HEK293 (cell line): ENCODE measurements around the gene IL17RC.
A peak's percentile ranks its signal among the peaks of the same experiment; 100 is the strongest.

Experiments
- CTCF ChIA-PET: fragments of 350-600 bp; formaldehyde crosslinking; extraction: SDS; loops from one replicate; lab custom pipeline; 2021; ENCODE audit warnings: antibody characterized with exemption; lab: Yijun Ruan, JAX
- POLR2A ChIA-PET: fragments of 300-600 bp; formaldehyde crosslinking; extraction: SDS; loops from one replicate; lab custom pipeline; 2020; ENCODE audit warnings: antibody characterized with exemption, inconsistent platforms; lab: Yijun Ruan, JAX
- H3K27ac ChIP-seq: fragments of 200-500 bp; sonication (Bioruptor generic); 2 replicates; pipeline ENCODE4 v1.5.1; 2014; ENCODE audit warnings: low read depth, low read length, control low read depth, inconsistent platforms; ENCODE audit errors: extremely low read depth
- H3K36me3 ChIP-seq, 2 experiments: fragments of 200-500 bp in 1 of 2; sonication (Bioruptor generic) in 1 of 2; 1 replicate in 1 of 2; 2 replicates in 1 of 2; pipeline ENCODE4 v1.5.1; 2014 to 2017; ENCODE audit warnings: inconsistent platforms in 2 of 2, low read length in 2 of 2; ENCODE audit not compliant: control insufficient read depth in 2 of 2, insufficient read depth in 1 of 2
- H3K4me1 ChIP-seq: fragments of 200-500 bp; sonication (Bioruptor generic); 2 replicates; pipeline ENCODE4 v1.5.1; 2014; ENCODE audit warnings: mild to moderate bottlenecking, low read length, inconsistent platforms; ENCODE audit not compliant: control insufficient read depth, insufficient read depth
- H3K4me3 ChIP-seq: 2 replicates; pipeline ENCODE4 v1.5.1; 2011; ENCODE audit warnings: low read depth, mild to moderate bottlenecking, control low read depth, low read length, moderate library complexity
- H3K9me3 ChIP-seq: fragments of 200-500 bp; sonication (Bioruptor generic); 2 replicates; pipeline ENCODE4 v1.5.1; 2014; ENCODE audit warnings: low read depth, low read length, inconsistent platforms; ENCODE audit not compliant: control insufficient read depth, insufficient read depth
- GLI4 ChIP-seq: fragments of 450-650 bp; formaldehyde crosslinking; IDR thresholded peaks from 2 replicates; pipeline ENCODE4 v1.5.1; 2016; ENCODE audit warnings: missing biosample characterization, missing genetic modification characterization
- KLF1 ChIP-seq: fragments of 450-650 bp; formaldehyde crosslinking; IDR thresholded peaks from 2 replicates; pipeline ENCODE4 v1.5.1; 2016; ENCODE audit warnings: missing biosample characterization, missing genetic modification characterization
- REPIN1 ChIP-seq: fragments of 450-650 bp; formaldehyde crosslinking; IDR thresholded peaks from 2 replicates; pipeline ENCODE4 v1.5.1; 2017; ENCODE audit warnings: missing biosample characterization, missing genetic modification characterization, low read depth
- SP7 ChIP-seq: fragments of 450-650 bp; formaldehyde crosslinking; IDR thresholded peaks from 2 replicates; pipeline ENCODE4 v1.5.1; 2016; ENCODE audit warnings: missing biosample characterization, missing genetic modification characterization
- ZBTB17 ChIP-seq: fragments of 450-650 bp; formaldehyde crosslinking; IDR thresholded peaks from 2 replicates; pipeline ENCODE4 v1.5.1; 2016; ENCODE audit warnings: missing biosample characterization, missing genetic modification characterization
- ZBTB8A ChIP-seq: fragments of 450-650 bp; formaldehyde crosslinking; IDR thresholded peaks from 2 replicates; pipeline ENCODE4 v1.5.1; 2016; ENCODE audit warnings: missing biosample characterization, missing genetic modification characterization
- ZFP41 ChIP-seq: fragments of 450-650 bp; formaldehyde crosslinking; IDR thresholded peaks from 2 replicates; pipeline ENCODE4 v1.5.1; 2016; ENCODE audit warnings: missing biosample characterization, missing genetic modification characterization, borderline replicate concordance
- ZNF114 ChIP-seq: fragments of 450-650 bp; formaldehyde crosslinking; IDR thresholded peaks from 2 replicates; pipeline ENCODE4 v1.5.0; 2017; ENCODE audit warnings: missing biosample characterization, missing genetic modification characterization
- ZNF324 ChIP-seq: fragments of 450-650 bp; formaldehyde crosslinking; IDR thresholded peaks from 2 replicates; pipeline ENCODE4 v1.5.1; 2016; ENCODE audit warnings: missing biosample characterization, missing genetic modification characterization
- ZNF335 ChIP-seq: fragments of 450-650 bp; formaldehyde crosslinking; conservative IDR thresholded peaks from 2 replicates; pipeline ENCODE4 v1.5.1; 2016; ENCODE audit warnings: missing biosample characterization, missing genetic modification characterization
- ZNF366 ChIP-seq: fragments of 450-650 bp; formaldehyde crosslinking; conservative IDR thresholded peaks from 2 replicates; pipeline ENCODE4 v1.5.1; 2016; ENCODE audit warnings: missing biosample characterization, missing genetic modification characterization
- ZNF394 ChIP-seq: fragments of 450-650 bp; formaldehyde crosslinking; IDR thresholded peaks from 2 replicates; pipeline ENCODE4 v1.5.1; 2016; ENCODE audit warnings: missing biosample characterization, missing genetic modification characterization, mild to moderate bottlenecking, moderate library complexity, borderline replicate concordance
- ZNF473 ChIP-seq: fragments of 450-650 bp; formaldehyde crosslinking; IDR thresholded peaks from 2 replicates; pipeline ENCODE4 v1.5.1; 2017; ENCODE audit warnings: missing biosample characterization, missing genetic modification characterization
- ZNF48 ChIP-seq: fragments of 450-650 bp; formaldehyde crosslinking; IDR thresholded peaks from 2 replicates; pipeline ENCODE4 v1.5.1; 2016; ENCODE audit warnings: missing biosample characterization, missing genetic modification characterization
- ZNF529 ChIP-seq: fragments of 450-650 bp; formaldehyde crosslinking; IDR thresholded peaks from 2 replicates; pipeline ENCODE4 v1.5.1; 2017; ENCODE audit warnings: missing genetic modification characterization, missing biosample characterization; ENCODE audit not compliant: insufficient replicate concordance
- ZNF544 ChIP-seq: fragments of 450-650 bp; formaldehyde crosslinking; IDR thresholded peaks from 2 replicates; pipeline ENCODE4 v1.5.0; 2017; ENCODE audit warnings: missing biosample characterization, missing genetic modification characterization
- ZNF621 ChIP-seq: fragments of 450-650 bp; formaldehyde crosslinking; IDR thresholded peaks from 2 replicates; pipeline ENCODE4 v1.5.1; 2017; ENCODE audit warnings: missing biosample characterization, missing genetic modification characterization
- ZNF660 ChIP-seq: fragments of 450-650 bp; IDR thresholded peaks from 2 replicates; pipeline ENCODE4 v1.5.1; 2018; ENCODE audit warnings: missing biosample characterization, mild to moderate bottlenecking, missing genetic modification characterization
- ZNF670 ChIP-seq: fragments of 450-650 bp; formaldehyde crosslinking; IDR thresholded peaks from 2 replicates; pipeline ENCODE4 v1.5.1; 2016; ENCODE audit warnings: missing biosample characterization, missing genetic modification characterization, low read depth
- ZNF747 ChIP-seq: fragments of 450-650 bp; formaldehyde crosslinking; IDR thresholded peaks from 2 replicates; pipeline ENCODE4 v1.5.1; 2016; ENCODE audit warnings: missing biosample characterization, missing genetic modification characterization
- ZSCAN23 ChIP-seq: fragments of 450-650 bp; formaldehyde crosslinking; IDR thresholded peaks from 2 replicates; pipeline ENCODE4 v1.5.1; 2016; ENCODE audit warnings: missing biosample characterization, missing genetic modification characterization
- TF ChIP-seq, protein P1 (sequence below): fragments of 450-650 bp; formaldehyde crosslinking; IDR thresholded peaks from 2 replicates; pipeline ENCODE4 v1.5.1; 2016; ENCODE audit warnings: missing biosample characterization, missing genetic modification characterization
- TF ChIP-seq, protein P2 (sequence below): fragments of 450-650 bp; formaldehyde crosslinking; IDR thresholded peaks from 2 replicates; pipeline ENCODE4 v1.5.1; 2017; ENCODE audit warnings: missing biosample characterization, missing genetic modification characterization
- TF ChIP-seq, protein P3 (sequence below): fragments of 450-650 bp; formaldehyde crosslinking; IDR thresholded peaks from 2 replicates; pipeline ENCODE4 v1.5.1; 2016; ENCODE audit warnings: missing biosample characterization, missing genetic modification characterization
- TF ChIP-seq, protein P4 (sequence below): fragments of 450-650 bp; formaldehyde crosslinking; IDR thresholded peaks from 2 replicates; pipeline ENCODE4 v1.5.1; 2017; ENCODE audit warnings: missing biosample characterization, missing genetic modification characterization

IL17RC gene

DNA sequence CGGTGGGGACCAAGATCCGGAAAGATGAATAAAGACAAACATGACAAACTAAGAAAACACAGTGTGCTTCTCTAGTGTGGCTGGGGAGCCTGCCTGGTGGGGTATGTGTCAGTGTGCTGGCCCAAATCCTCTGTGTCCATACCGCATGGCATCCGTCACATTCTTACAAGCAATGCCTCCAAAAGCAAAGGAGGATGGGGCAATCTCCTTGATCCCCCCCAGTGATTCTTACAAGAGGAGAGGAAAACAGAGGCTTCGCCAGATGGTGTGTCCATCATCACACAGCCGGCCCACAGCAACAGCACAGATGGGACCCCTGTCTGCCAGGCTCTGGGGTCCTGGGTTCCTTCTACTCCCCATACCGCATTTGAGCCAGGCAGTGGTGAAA, 558 bp upstream of the IL17RC start (continued):
- no peak for TF ChIP-seq ZBTB8A (tag by site-specific recombination)
- no peak for TF ChIP-seq REPIN1 (tag by site-specific recombination)
- TF ChIP-seq, all 188 proteins: peak for 0

DNA sequence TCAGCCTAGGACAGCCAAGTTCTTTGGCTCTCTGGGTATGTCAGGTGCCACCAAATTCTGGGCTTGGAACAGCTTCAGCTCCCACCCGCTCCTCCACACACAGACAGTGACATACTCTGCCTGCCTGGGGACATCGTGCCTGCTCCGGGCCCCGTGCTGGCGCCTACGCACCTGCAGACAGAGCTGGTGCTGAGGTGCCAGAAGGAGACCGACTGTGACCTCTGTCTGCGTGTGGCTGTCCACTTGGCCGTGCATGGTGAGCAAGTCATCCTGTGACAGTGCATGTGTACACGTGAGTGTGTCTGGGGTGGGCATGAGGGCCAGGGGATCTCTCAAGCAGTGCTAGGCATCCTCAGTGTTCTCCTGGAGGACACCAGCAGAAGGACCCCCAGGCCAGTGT, 922 bp downstream of the IL17RC start:
- H3K36me3 ChIP-seq = no peaks in the 10 kb centered on the region
- ChIA-PET POLR2A (interaction anchor here (2.6 kb wide), 1 partner anchor 14 kb away, joined by 23 read pairs; the partner anchor contains the start of gene CRELD1), CTCF (interaction anchor here (0.7 to 1.4 kb wide), 2 partner anchors 13 to 69 kb away, joined by 3 read pairs; no protein-coding TSS in a partner anchor)
- no peak overlapping the region for H3K4me3 ChIP-seq
- no peaks in the 10 kb centered on the region for H3K9me3 ChIP-seq
- no peak overlapping the region for H3K27ac ChIP-seq
- no peak for TF ChIP-seq KLF1
- TF ChIP-seq ZNF366 = no peak
- TF ChIP-seq, protein P1, sequence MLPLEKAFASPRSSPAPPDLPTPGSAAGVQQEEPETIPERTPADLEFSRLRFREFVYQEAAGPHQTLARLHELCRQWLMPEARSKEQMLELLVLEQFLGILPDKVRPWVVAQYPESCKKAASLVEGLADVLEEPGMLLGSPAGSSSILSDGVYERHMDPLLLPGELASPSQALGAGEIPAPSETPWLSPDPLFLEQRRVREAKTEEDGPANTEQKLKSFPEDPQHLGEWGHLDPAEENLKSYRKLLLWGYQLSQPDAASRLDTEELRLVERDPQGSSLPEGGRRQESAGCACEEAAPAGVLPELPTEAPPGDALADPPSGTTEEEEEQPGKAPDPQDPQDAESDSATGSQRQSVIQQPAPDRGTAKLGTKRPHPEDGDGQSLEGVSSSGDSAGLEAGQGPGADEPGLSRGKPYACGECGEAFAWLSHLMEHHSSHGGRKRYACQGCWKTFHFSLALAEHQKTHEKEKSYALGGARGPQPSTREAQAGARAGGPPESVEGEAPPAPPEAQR (tag by site-specific recombination) = no peak
- TF ChIP-seq ZBTB17 (tag by site-specific recombination) = no peak
- TF ChIP-seq GLI4 = no peak
- TF ChIP-seq ZNF114 (tag by site-specific recombination) = no peak
- TF ChIP-seq ZNF621 (tag by site-specific recombination) = no peak
- TF ChIP-seq, all 188 proteins: peak for 0
- peaks cover 12% of the 10 kb centered on the region for H3K4me1 ChIP-seq

DNA sequence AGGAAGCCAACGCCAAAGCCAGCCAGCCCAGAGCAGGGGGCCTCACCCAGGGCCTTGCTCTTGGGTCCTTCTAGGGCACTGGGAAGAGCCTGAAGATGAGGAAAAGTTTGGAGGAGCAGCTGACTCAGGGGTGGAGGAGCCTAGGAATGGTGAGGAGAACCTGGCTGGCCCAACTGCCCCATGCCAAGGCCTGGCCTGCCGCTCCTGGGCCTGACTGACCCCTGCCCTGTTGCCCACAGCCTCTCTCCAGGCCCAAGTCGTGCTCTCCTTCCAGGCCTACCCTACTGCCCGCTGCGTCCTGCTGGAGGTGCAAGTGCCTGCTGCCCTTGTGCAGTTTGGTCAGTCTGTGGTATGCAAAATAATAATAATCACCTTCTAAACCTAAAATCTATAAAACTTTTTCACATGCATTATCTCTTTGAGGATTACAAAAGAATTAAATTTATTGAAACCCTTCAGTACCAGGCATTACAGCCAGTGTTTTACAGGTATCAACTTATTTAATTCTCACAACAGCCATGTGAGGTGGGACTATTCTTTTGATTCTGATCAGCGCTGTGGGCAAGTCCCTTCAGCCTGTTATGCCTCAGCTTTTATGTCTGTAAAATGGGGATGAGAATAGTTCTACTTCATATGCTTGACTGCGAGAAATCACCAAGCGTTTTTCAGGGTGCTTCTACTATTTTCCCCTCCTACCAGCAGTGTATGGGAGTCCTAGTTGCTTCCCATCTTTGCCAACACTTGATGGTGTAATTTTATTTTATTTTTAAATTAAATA, 1.6 kb downstream of the IL17RC start:
- POLR2A ChIA-PET = no interaction called here
- no peak overlapping the region for H3K4me3 ChIP-seq
- no peak for TF ChIP-seq ZNF529 (tag by site-specific recombination)
- no peak for TF ChIP-seq ZNF621 (tag by site-specific recombination)
- TF ChIP-seq ZNF394 = peak; percentile 33; the same call in 1 of the 2 replicates
- TF ChIP-seq SP7 (tag by site-specific recombination) = no peak
- TF ChIP-seq ZNF335 = peak; percentile 58; the same call in 1 of the 2 replicates
- TF ChIP-seq ZFP41 (tag by site-specific recombination) = no peak
- TF ChIP-seq, protein P2, sequence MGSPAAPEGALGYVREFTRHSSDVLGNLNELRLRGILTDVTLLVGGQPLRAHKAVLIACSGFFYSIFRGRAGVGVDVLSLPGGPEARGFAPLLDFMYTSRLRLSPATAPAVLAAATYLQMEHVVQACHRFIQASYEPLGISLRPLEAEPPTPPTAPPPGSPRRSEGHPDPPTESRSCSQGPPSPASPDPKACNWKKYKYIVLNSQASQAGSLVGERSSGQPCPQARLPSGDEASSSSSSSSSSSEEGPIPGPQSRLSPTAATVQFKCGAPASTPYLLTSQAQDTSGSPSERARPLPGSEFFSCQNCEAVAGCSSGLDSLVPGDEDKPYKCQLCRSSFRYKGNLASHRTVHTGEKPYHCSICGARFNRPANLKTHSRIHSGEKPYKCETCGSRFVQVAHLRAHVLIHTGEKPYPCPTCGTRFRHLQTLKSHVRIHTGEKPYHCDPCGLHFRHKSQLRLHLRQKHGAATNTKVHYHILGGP = no peak
- no peak for TF ChIP-seq ZNF670
- H3K9me3 ChIP-seq = no peaks in the 10 kb centered on the region
- no peak overlapping the region for H3K27ac ChIP-seq
- peaks cover 12% of the 10 kb centered on the region for H3K4me1 ChIP-seq
- CTCF ChIA-PET = interaction anchor here (1.4 kb wide), 1 partner anchor 12 kb away, joined by 3 read pairs; no protein-coding TSS in a partner anchor
- no peaks in the 10 kb centered on the region for H3K36me3 ChIP-seq

DNA sequence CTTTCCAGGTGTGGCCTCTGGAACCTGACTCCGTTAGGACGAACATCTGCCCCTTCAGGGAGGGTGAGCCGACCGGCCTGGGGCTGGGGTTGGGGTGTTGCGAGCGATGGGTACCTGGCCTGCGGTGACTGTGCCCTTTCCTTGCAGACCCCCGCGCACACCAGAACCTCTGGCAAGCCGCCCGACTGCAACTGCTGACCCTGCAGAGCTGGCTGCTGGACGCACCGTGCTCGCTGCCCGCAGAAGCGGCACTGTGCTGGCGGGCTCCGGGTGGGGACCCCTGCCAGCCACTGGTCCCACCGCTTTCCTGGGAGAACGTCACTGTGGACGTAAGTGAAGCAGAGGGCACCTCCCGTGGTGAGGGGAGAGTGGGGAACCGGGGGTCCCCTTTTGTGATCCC, 11.3 kb downstream of the IL17RC start:
- CTCF ChIA-PET = interaction anchor here (0.7 kb wide), 2 partner anchors 81 to 394 kb away, joined by 3 read pairs; no protein-coding TSS in a partner anchor
- Histone ChIP-seq H3K4me1 (no peaks in the 10 kb centered on the region), H3K36me3 (peaks cover 0 to 20% of the 10 kb centered on the region in 2 experiments; a peak in 2 of 3 replicates), H3K9me3 (no peaks in the 10 kb centered on the region), H3K4me3 (no peak overlapping the region), H3K27ac (no peak overlapping the region)
- POLR2A ChIA-PET = no interaction called here
- TF ChIP-seq ZNF324 = no peak
- TF ChIP-seq ZNF473 (tag by site-specific recombination) = no peak
- no peak for TF ChIP-seq ZNF660 (tag by site-specific recombination)
- TF ChIP-seq, protein P3, sequence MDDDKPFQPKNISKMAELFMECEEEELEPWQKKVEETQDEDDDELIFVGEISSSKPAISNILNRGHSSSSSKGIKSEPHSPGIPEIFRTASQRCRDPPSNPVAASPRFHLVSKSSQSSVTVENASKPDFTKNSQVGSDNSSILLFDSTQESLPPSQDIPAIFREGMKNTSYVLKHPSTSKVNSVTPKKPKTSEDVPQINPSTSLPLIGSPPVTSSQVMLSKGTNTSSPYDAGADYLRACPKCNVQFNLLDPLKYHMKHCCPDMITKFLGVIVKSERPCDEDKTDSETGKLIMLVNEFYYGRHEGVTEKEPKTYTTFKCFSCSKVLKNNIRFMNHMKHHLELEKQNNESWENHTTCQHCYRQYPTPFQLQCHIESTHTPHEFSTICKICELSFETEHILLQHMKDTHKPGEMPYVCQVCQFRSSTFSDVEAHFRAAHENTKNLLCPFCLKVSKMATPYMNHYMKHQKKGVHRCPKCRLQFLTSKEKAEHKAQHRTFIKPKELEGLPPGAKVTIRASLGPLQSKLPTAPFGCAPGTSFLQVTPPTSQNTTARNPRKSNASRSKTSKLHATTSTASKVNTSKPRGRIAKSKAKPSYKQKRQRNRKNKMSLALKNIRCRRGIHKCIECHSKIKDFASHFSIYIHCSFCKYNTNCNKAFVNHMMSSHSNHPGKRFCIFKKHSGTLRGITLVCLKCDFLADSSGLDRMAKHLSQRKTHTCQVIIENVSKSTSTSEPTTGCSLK (tag by site-specific recombination) = no peak
- no peak for TF ChIP-seq ZNF48 (tag by site-specific recombination)
- TF ChIP-seq, protein P4, sequence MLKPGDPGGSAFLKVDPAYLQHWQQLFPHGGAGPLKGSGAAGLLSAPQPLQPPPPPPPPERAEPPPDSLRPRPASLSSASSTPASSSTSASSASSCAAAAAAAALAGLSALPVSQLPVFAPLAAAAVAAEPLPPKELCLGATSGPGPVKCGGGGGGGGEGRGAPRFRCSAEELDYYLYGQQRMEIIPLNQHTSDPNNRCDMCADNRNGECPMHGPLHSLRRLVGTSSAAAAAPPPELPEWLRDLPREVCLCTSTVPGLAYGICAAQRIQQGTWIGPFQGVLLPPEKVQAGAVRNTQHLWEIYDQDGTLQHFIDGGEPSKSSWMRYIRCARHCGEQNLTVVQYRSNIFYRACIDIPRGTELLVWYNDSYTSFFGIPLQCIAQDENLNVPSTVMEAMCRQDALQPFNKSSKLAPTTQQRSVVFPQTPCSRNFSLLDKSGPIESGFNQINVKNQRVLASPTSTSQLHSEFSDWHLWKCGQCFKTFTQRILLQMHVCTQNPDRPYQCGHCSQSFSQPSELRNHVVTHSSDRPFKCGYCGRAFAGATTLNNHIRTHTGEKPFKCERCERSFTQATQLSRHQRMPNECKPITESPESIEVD (tag by site-specific recombination) = no peak
- TF ChIP-seq ZNF544 = no peak
- no peak for TF ChIP-seq ZSCAN23
- no peak for TF ChIP-seq ZNF747 (tag by site-specific recombination)
